CMK (cell line): ENCODE results near the gene SKOR1.

Experiments
- DNase-seq: peaks from one replicate; pipeline ENCODE4 v3.0.0-alpha.2; 2010; ENCODE audit warnings: low read depth

The SKOR1 gene

GRCh38 chr15:67824976-67825880 lies at the start of gene SKOR1:
SKOR1 (plus strand) TSS chr15:67825509; CDS start chr15:67825603, 94 bp downstream.
- DNase-seq, result no peak

- DNase-seq, result no peak
Measured at GRCh38 chr15:67775998-67776397, 49.3 kb upstream of the SKOR1 start.

GRCh38 chr15:67776600-67776999 lies 48.7 kb upstream of the SKOR1 start:
- no peak for DNase-seq

- DNase-seq, result no peak
Measured at GRCh38 chr15:67777071-67777470, 48.2 kb upstream of the SKOR1 start.

- no peak for DNase-seq
Measured at GRCh38 chr15:67777773-67778172, 47.5 kb upstream of the SKOR1 start.

- no peak for DNase-seq
Measured at GRCh38 chr15:67778968-67779548, 46.3 kb upstream of the SKOR1 start.

GRCh38 chr15:67779549-67780111 lies 45.7 kb upstream of the SKOR1 start:
- DNase-seq, result peak; percentile 59

- DNase-seq, result no peak
Measured at GRCh38 chr15:67781061-67781460, 44.2 kb upstream of the SKOR1 start.

- DNase-seq, result no peak
Measured at GRCh38 chr15:67781907-67782690, 43.2 kb upstream of the SKOR1 start.

- DNase-seq, result no peak
Measured at GRCh38 chr15:67782691-67782991, 42.7 kb upstream of the SKOR1 start.

- DNase-seq, result peak; percentile 74
Measured at GRCh38 chr15:67783303-67783702, 42.0 kb upstream of the SKOR1 start.

GRCh38 chr15:67784090-67784781 lies 41.1 kb upstream of the SKOR1 start:
- no peak for DNase-seq

GRCh38 chr15:67784856-67785430 lies 40.4 kb upstream of the SKOR1 start:
- no peak for DNase-seq

GRCh38 chr15:67785431-67785830 lies 39.9 kb upstream of the SKOR1 start:
- DNase-seq, result no peak

GRCh38 chr15:67786646-67787045 lies 38.7 kb upstream of the SKOR1 start:
- DNase-seq, result no peak

GRCh38 chr15:67788986-67789385 lies 36.3 kb upstream of the SKOR1 start:
- no peak for DNase-seq

GRCh38 chr15:67790610-67791319 lies 34.5 kb upstream of the SKOR1 start:
- no peak for DNase-seq

- DNase-seq, result no peak
Measured at GRCh38 chr15:67792250-67792942, 32.9 kb upstream of the SKOR1 start.

- DNase-seq, result no peak
Measured at GRCh38 chr15:67794832-67795574, 30.3 kb upstream of the SKOR1 start.
